Measurements from ENCODE around the gene ASB3.

Gene ASB3

GRCh38 chr2:53752385-53752784, 34.4 kb downstream of the ASB3 start:
- no peak overlapping the region for H3K27ac ChIP-seq (ENCODE audit: low read length)
- H3K36me3 ChIP-seq (replicated peaks; ENCODE audit: low read depth, low read length) = peaks cover 12% of the 10 kb centered on the region
- H3K79me2 ChIP-seq (ENCODE audit: low read length) = 0 out of 2 replicates have a peak, but pooled peaks cover 8% of the 10 kb centered on the region
- no peak overlapping the region for H3K9ac ChIP-seq (ENCODE audit: low read length)
- H3K4me2 ChIP-seq (ENCODE audit: low read length) = peak overlapping the region; percentile 61
- no peaks in the 10 kb centered on the region for H4K20me1 ChIP-seq (ENCODE audit: insufficient read depth, low read length)
- 0 out of 2 replicates have a peak overlapping the region, but pooled peaks have one; percentile 11 for H3K4me3 ChIP-seq (ENCODE audit: low read length)
- no peak for TF ChIP-seq CTCF (IDR thresholded peaks at IDR 0.05; ENCODE audit: low read depth, low read length)
- no peak for TF ChIP-seq EZH2phosphoT487 (IDR thresholded peaks at IDR 0.05; ENCODE audit: low read depth)
- no peak overlapping the region for H2AFZ ChIP-seq (ENCODE audit: low read depth, low read length)
- H3K27me3 ChIP-seq (ENCODE audit: low read depth, low read length) = no peaks in the 10 kb centered on the region
- peaks cover 33% of the 10 kb centered on the region for H3K4me1 ChIP-seq (ENCODE audit: low read length)
- no peaks in the 10 kb centered on the region for H3K9me3 ChIP-seq (ENCODE audit: insufficient read depth, low read length)

- H3K4me1 ChIP-seq (ENCODE audit: low read length) = peaks cover 33% of the 10 kb centered on the region
- no peaks in the 10 kb centered on the region for H3K9me3 ChIP-seq (ENCODE audit: insufficient read depth, low read length)
- peak overlapping the region; percentile 57 for H3K4me3 ChIP-seq (ENCODE audit: low read length)
- H3K79me2 ChIP-seq (ENCODE audit: low read length) = 0 out of 2 replicates have a peak, but pooled peaks cover 8% of the 10 kb centered on the region
- H3K9ac ChIP-seq (ENCODE audit: low read length) = peak overlapping the region; percentile 33; the same call in 1 of the 2 replicates
- TF ChIP-seq EZH2phosphoT487 (IDR thresholded peaks at IDR 0.05; ENCODE audit: low read depth) (no peak), CTCF (IDR thresholded peaks at IDR 0.05; ENCODE audit: low read depth, low read length) (no peak)
- no peaks in the 10 kb centered on the region for H3K27me3 ChIP-seq (ENCODE audit: low read depth, low read length)
- peak overlapping the region; percentile 58 for H3K27ac ChIP-seq (ENCODE audit: low read length)
- H2AFZ ChIP-seq (ENCODE audit: low read depth, low read length) = no peak overlapping the region
- peak overlapping the region; percentile 61 for H3K4me2 ChIP-seq (ENCODE audit: low read length)
- H4K20me1 ChIP-seq (ENCODE audit: insufficient read depth, low read length) = no peaks in the 10 kb centered on the region
- H3K36me3 ChIP-seq (replicated peaks; ENCODE audit: low read depth, low read length) = peaks cover 13% of the 10 kb centered on the region
Measured at GRCh38 chr2:53751728-53752127, 35.0 kb downstream of the ASB3 start.

GRCh38 chr2:53750041-53750768, 36.5 kb downstream of the ASB3 start:
- Histone ChIP-seq H3K4me1 (ENCODE audit: low read length) (peaks cover 39% of the 10 kb centered on the region), H3K9me3 (ENCODE audit: insufficient read depth, low read length) (no peaks in the 10 kb centered on the region), H3K27me3 (ENCODE audit: low read depth, low read length) (no peaks in the 10 kb centered on the region), H3K4me2 (ENCODE audit: low read length) (peak overlapping the region; percentile 61), H3K27ac (ENCODE audit: low read length) (peak overlapping the region; percentile 34; the same call in 1 of the 2 replicates), H3K79me2 (ENCODE audit: low read length) (0 out of 2 replicates have a peak, but pooled peaks cover 8% of the 10 kb centered on the region), H3K36me3 (replicated peaks; ENCODE audit: low read depth, low read length) (peaks cover 10% of the 10 kb centered on the region), H3K9ac (ENCODE audit: low read length) (no peak overlapping the region), H3K4me3 (ENCODE audit: low read length) (peak overlapping the region; percentile 57; the same call in 1 of the 2 replicates), H4K20me1 (ENCODE audit: insufficient read depth, low read length) (no peaks in the 10 kb centered on the region), H2AFZ (ENCODE audit: low read depth, low read length) (no peak overlapping the region)
- no peak for TF ChIP-seq EZH2phosphoT487 (IDR thresholded peaks at IDR 0.05; ENCODE audit: low read depth)
- TF ChIP-seq CTCF (IDR thresholded peaks at IDR 0.05; ENCODE audit: low read depth, low read length) = no peak

- Histone ChIP-seq H3K4me2 (ENCODE audit: low read length) (peak overlapping the region; percentile 38), H2AFZ (ENCODE audit: low read depth, low read length) (no peak overlapping the region), H3K4me3 (ENCODE audit: low read length) (no peak overlapping the region), H3K36me3 (replicated peaks; ENCODE audit: low read depth, low read length) (peaks cover 12% of the 10 kb centered on the region), H3K9me3 (ENCODE audit: insufficient read depth, low read length) (no peaks in the 10 kb centered on the region), H4K20me1 (ENCODE audit: insufficient read depth, low read length) (no peaks in the 10 kb centered on the region), H3K4me1 (ENCODE audit: low read length) (peaks cover 25% of the 10 kb centered on the region), H3K27me3 (ENCODE audit: low read depth, low read length) (no peaks in the 10 kb centered on the region), H3K27ac (ENCODE audit: low read length) (peak overlapping the region; percentile 25; the same call in 1 of the 2 replicates), H3K79me2 (ENCODE audit: low read length) (no peaks in the 10 kb centered on the region), H3K9ac (ENCODE audit: low read length) (no peak overlapping the region)
- TF ChIP-seq EZH2phosphoT487 (IDR thresholded peaks at IDR 0.05; ENCODE audit: low read depth) = no peak
- no peak for TF ChIP-seq CTCF (IDR thresholded peaks at IDR 0.05; ENCODE audit: low read depth, low read length)
Measured at GRCh38 chr2:53744395-53745065, 42.2 kb downstream of the ASB3 start.

Measured in OCI-LY3 (cell line).